Measurements from ENCODE around the gene TMPRSS3. TPM values are rescaled to one million over a fixed set of nuclear protein-coding genes. Genes with fewer than 3 reads are reported as not detected.

TMPRSS3 gene
- total RNA-seq, 1 donor from 2014 or later: not detected

GRCh38 chr21:42377211-42377950 is 18.5 kb downstream of the TMPRSS3 start:
- Histone ChIP-seq H3K9me3 (ENCODE audit: low read depth) (no peaks in the 10 kb centered on the region), H3K27ac (no peak overlapping the region), H3K36me3 (no peaks in the 10 kb centered on the region), H3K4me1 (peaks cover 10% of the 10 kb centered on the region), H3K4me3 (no peak overlapping the region), H3F3A (ENCODE audit: low read depth) (no peaks in the 10 kb centered on the region), H3K4me2 (no peak overlapping the region), H3K27me3 (no peaks in the 10 kb centered on the region), H3K79me2 (ENCODE audit: low read depth) (no peaks in the 10 kb centered on the region), H3K9ac (no peak overlapping the region), H2AFZ (replicated peaks) (no peak overlapping the region), H4K20me1 (ENCODE audit: low read depth) (no peaks in the 10 kb centered on the region)
- peaks cover 2% of the 10 kb centered on the region for H3K9me3 Mint-ChIP-seq
- no peak overlapping the region for H3K4me3 Mint-ChIP-seq
- DNase-seq (ENCODE audit: low spot score): no peak
- peaks cover 8% of the 10 kb centered on the region for H3K27me3 Mint-ChIP-seq (ENCODE audit: insufficient read depth, low read depth)
- H3K4me1 Mint-ChIP-seq: peaks cover 7% of the 10 kb centered on the region
- H3K36me3 Mint-ChIP-seq: no peaks in the 10 kb centered on the region
- TF ChIP-seq CTCF (IDR thresholded peaks at IDR 0.05) (no peak), EZH2 (IDR thresholded peaks at IDR 0.05) (no peak), EZH2phosphoT487 (IDR thresholded peaks at IDR 0.05) (no peak)
- H3K27ac Mint-ChIP-seq: no peak overlapping the region

GRCh38 chr21:42376338-42376982 is 19.4 kb downstream of the TMPRSS3 start:
- H3K9me3 Mint-ChIP-seq: peaks cover 2% of the 10 kb centered on the region
- TF ChIP-seq EZH2phosphoT487 (IDR thresholded peaks at IDR 0.05): no peak
- no peak for TF ChIP-seq CTCF (IDR thresholded peaks at IDR 0.05)
- no peak for TF ChIP-seq EZH2 (IDR thresholded peaks at IDR 0.05)
- H3K27ac Mint-ChIP-seq: no peak overlapping the region
- H3F3A ChIP-seq (ENCODE audit: low read depth): no peaks in the 10 kb centered on the region
- no peak overlapping the region for H3K4me3 Mint-ChIP-seq
- H3K36me3 ChIP-seq: no peaks in the 10 kb centered on the region
- no peak overlapping the region for H3K27ac ChIP-seq
- no peaks in the 10 kb centered on the region for H4K20me1 ChIP-seq (ENCODE audit: low read depth)
- H3K9ac ChIP-seq: no peak overlapping the region
- H3K4me1 Mint-ChIP-seq: peaks cover 7% of the 10 kb centered on the region
- no peaks in the 10 kb centered on the region for H3K79me2 ChIP-seq (ENCODE audit: low read depth)
- H3K4me1 ChIP-seq: peaks cover 10% of the 10 kb centered on the region
- DNase-seq (ENCODE audit: low spot score): no peak
- H3K36me3 Mint-ChIP-seq: no peaks in the 10 kb centered on the region
- H3K27me3 Mint-ChIP-seq (ENCODE audit: insufficient read depth, low read depth): peaks cover 8% of the 10 kb centered on the region
- H3K9me3 ChIP-seq (ENCODE audit: low read depth): no peaks in the 10 kb centered on the region
- no peaks in the 10 kb centered on the region for H3K27me3 ChIP-seq
- no peak overlapping the region for H3K4me2 ChIP-seq
- no peak overlapping the region for H2AFZ ChIP-seq (replicated peaks)
- H3K4me3 ChIP-seq: no peak overlapping the region

GRCh38 chr21:42375966-42376337 is 19.9 kb downstream of the TMPRSS3 start:
- H3F3A ChIP-seq (ENCODE audit: low read depth): no peaks in the 10 kb centered on the region
- no peak overlapping the region for H3K4me3 Mint-ChIP-seq
- H3K9me3 ChIP-seq (ENCODE audit: low read depth): no peaks in the 10 kb centered on the region
- peaks cover 10% of the 10 kb centered on the region for H3K4me1 ChIP-seq
- H2AFZ ChIP-seq (replicated peaks): no peak overlapping the region
- TF ChIP-seq CTCF (IDR thresholded peaks at IDR 0.05) (no peak), EZH2phosphoT487 (IDR thresholded peaks at IDR 0.05) (no peak), EZH2 (IDR thresholded peaks at IDR 0.05) (no peak)
- no peaks in the 10 kb centered on the region for H3K27me3 ChIP-seq
- peaks cover 9% of the 10 kb centered on the region for H3K27me3 Mint-ChIP-seq (ENCODE audit: insufficient read depth, low read depth)
- H3K79me2 ChIP-seq (ENCODE audit: low read depth): no peaks in the 10 kb centered on the region
- H3K36me3 Mint-ChIP-seq: no peaks in the 10 kb centered on the region
- H3K4me3 ChIP-seq: no peak overlapping the region
- H4K20me1 ChIP-seq (ENCODE audit: low read depth): no peaks in the 10 kb centered on the region
- DNase-seq (ENCODE audit: low spot score): no peak
- H3K27ac Mint-ChIP-seq: no peak overlapping the region
- no peak overlapping the region for H3K27ac ChIP-seq
- peaks cover 5% of the 10 kb centered on the region for H3K9me3 Mint-ChIP-seq
- H3K4me1 Mint-ChIP-seq: peaks cover 10% of the 10 kb centered on the region
- no peaks in the 10 kb centered on the region for H3K36me3 ChIP-seq
- no peak overlapping the region for H3K9ac ChIP-seq
- no peak overlapping the region for H3K4me2 ChIP-seq

Data from neural progenitor cell (in vitro differentiated cells).